ENCODE measurements around the gene STXBP5. TPM values are rescaled to one million over a fixed set of nuclear protein-coding genes. Genes with fewer than 3 reads are reported as not detected.

STXBP5 gene
- polyA plus RNA-seq, 2 of the 4 experiments (the other 2 are of a cell fraction): 10.8 to 17.8 TPM

- peak; percentile 5 to 41 for DNase-seq (ENCODE audit: low read depth in 1 of 2, low spot score in 1 of 2)
- Histone ChIP-seq H3K4me3 (no peak overlapping the region), H3K4me1 (peaks cover 23% of the 10 kb centered on the region), H3K4me2 (peak overlapping the region; percentile 34; the same call in 1 of the 3 replicates), H3K27ac (peak overlapping the region in 1 of 2 experiments; percentile 49; a peak in 2 of 6 replicates), H3K9me3 (no peaks in the 10 kb centered on the region)
- peak; percentile 49 to 50; a peak in 4 of 5 replicates for TF ChIP-seq RAD21 (conservative IDR thresholded peaks at IDR 0.05 in 1 of 2, IDR thresholded peaks at IDR 0.05 in 1 of 2)
- TF ChIP-seq SMC3 (IDR thresholded peaks at IDR 0.05): peak; percentile 54
- TF ChIP-seq, protein P1, sequence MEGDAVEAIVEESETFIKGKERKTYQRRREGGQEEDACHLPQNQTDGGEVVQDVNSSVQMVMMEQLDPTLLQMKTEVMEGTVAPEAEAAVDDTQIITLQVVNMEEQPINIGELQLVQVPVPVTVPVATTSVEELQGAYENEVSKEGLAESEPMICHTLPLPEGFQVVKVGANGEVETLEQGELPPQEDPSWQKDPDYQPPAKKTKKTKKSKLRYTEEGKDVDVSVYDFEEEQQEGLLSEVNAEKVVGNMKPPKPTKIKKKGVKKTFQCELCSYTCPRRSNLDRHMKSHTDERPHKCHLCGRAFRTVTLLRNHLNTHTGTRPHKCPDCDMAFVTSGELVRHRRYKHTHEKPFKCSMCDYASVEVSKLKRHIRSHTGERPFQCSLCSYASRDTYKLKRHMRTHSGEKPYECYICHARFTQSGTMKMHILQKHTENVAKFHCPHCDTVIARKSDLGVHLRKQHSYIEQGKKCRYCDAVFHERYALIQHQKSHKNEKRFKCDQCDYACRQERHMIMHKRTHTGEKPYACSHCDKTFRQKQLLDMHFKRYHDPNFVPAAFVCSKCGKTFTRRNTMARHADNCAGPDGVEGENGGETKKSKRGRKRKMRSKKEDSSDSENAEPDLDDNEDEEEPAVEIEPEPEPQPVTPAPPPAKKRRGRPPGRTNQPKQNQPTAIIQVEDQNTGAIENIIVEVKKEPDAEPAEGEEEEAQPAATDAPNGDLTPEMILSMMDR (IDR thresholded peaks at IDR 0.05): peak; percentile 54
- TF ChIP-seq FOSB (CRISPR knock-in tag; IDR thresholded peaks at IDR 0.05): no peak
- CTCF ChIA-PET: interaction anchor here (0.7 to 1.6 kb wide), 2 partner anchors 383 kb away, joined by 5 to 7 read pairs; no protein-coding TSS in a partner anchor
- POLR2A ChIA-PET: no interaction called here
- WGBS (ENCODE audit: missing lambda C conversion rate): 52% methylated on average over 3 of the region's 3 CpGs
- FAIRE-seq: no peak
- ATAC-seq: peak; percentile 56 to 58; a peak in 1 of 6 replicates
Observed at GRCh38 chr6:147285087-147285855, 81.1 kb downstream of the STXBP5 start.

DNA sequence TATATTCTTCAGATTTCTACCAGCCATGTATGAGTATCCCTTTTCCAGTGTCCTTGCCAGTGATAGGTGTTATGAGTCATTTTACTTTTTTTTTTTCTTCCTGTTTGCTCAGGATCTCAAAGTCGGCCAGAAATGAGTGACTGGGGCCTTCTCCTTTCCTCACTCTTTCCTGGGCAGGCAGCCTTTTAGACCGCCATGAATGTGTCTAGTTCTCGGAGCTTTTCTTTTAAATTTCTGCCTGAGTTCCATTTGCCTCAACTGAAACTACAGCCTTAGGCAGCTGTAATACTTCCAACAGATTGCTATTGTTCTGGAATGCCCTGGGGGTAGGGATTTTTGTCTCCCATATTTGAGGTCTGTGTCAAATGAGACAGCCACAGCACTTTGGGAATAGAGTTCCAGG is 83.7 kb downstream of the STXBP5 start:
- Histone ChIP-seq H3K4me1 (peaks cover 23% of the 10 kb centered on the region), H3K9me3 (no peaks in the 10 kb centered on the region), H3K4me2 (peak overlapping the region; percentile 57), H3K27ac (peak overlapping the region; percentile 44 to 73; a peak in 4 of 6 replicates), H3K4me3 (no peak overlapping the region)
- 61% methylated on average over 3 of the region's 3 CpGs for WGBS (ENCODE audit: missing lambda C conversion rate)
- CTCF ChIA-PET: interaction anchor here (1.0 kb wide), 1 partner anchor 40 kb away, joined by 3 read pairs; no protein-coding TSS in a partner anchor
- FAIRE-seq (no peak), ATAC-seq (peak; percentile 80 to 84), DNase-seq (ENCODE audit: low read depth in 1 of 2, low spot score in 1 of 2) (peak in 1 of 2 experiments; percentile 17)
- POLR2A ChIA-PET: no interaction called here
- TF ChIP-seq ZFP36 (IDR thresholded peaks at IDR 0.05; ENCODE audit: borderline replicate concordance, partially characterized antibody): no peak
- no peak for TF ChIP-seq FOSL2 (IDR thresholded peaks at IDR 0.05)
- peak; percentile 41 for TF ChIP-seq FOSL2 (CRISPR knock-in tag; IDR thresholded peaks at IDR 0.05)

- no peaks in the 10 kb centered on the region for H3K4me1 ChIP-seq
- ATAC-seq (no peak), DNase-seq (ENCODE audit: low read depth in 1 of 2, low spot score in 1 of 2) (no peak), FAIRE-seq (no peak)
- TF ChIP-seq CHD2 (IDR thresholded peaks at IDR 0.05; ENCODE audit: low read length, partially characterized antibody): no peak
- no peak for TF ChIP-seq TP53 (CRISPR knock-in tag; IDR thresholded peaks at IDR 0.05)
- ChIA-PET CTCF (no interaction called here), POLR2A (no interaction called here)
- 90% methylated on average over 2 of the region's 2 CpGs for WGBS (ENCODE audit: missing lambda C conversion rate)
- H3K4me3 ChIP-seq: no peak overlapping the region
- H3K27ac ChIP-seq: no peak overlapping the region
- H3K9me3 ChIP-seq: peaks cover 23% of the 10 kb centered on the region
- no peak overlapping the region for H3K4me2 ChIP-seq
Observed at GRCh38 chr6:147297124-147297523, 92.9 kb downstream of the STXBP5 start.

DNA sequence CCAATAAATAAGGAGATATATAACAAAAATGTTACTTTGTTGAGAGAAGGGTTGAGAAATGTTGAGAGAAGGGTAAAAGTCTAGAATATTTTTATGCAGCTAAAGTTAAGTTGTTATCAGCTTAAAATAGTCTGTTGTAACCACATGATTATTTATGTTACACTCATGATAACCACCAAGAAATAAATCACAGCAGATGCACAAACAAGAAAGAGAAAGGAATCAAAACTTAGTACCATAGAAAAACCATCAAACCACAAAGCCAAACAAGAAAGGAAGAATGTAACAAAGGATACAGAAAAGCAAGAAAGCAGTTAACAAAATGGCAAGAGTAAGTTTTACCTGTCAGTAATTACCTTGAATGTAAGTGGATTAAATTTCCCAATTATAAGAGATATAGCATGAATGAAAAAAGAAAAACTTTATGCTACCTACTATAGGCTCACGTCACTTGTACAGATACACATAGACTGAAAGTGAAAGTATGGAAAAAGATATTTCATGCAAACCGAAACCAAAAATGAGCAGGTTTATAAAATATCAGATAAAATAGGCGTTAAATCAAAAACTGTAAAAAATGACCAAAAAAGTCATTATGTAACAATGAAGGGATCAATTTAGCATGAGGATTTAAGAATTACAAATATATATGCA is 93.6 kb downstream of the STXBP5 start:
- ChIA-PET CTCF (no interaction called here), POLR2A (no interaction called here)
- no peak overlapping the region for H3K27ac ChIP-seq
- H3K4me2 ChIP-seq: no peak overlapping the region
- FAIRE-seq (no peak), DNase-seq (ENCODE audit: low read depth in 1 of 2, low spot score in 1 of 2) (no peak), ATAC-seq (no peak)
- no peaks in the 10 kb centered on the region for H3K4me1 ChIP-seq
- TF ChIP-seq BCL3 (IDR thresholded peaks at IDR 0.05) (no peak), SREBF2 (IDR thresholded peaks at IDR 0.05) (no peak), MAZ (IDR thresholded peaks at IDR 0.05; ENCODE audit: borderline replicate concordance, low read depth, low read length) (no peak), KDM1A (IDR thresholded peaks at IDR 0.05; ENCODE audit: low read depth) (no peak), CBX2 (IDR thresholded peaks at IDR 0.05; ENCODE audit: borderline replicate concordance, low read depth) (no peak), RNF2 (IDR thresholded peaks at IDR 0.05; ENCODE audit: borderline replicate concordance, low read depth) (no peak)
- WGBS (ENCODE audit: missing lambda C conversion rate): 95% methylated on average over 3 of the region's 3 CpGs
- no peak overlapping the region for H3K4me3 ChIP-seq
- H3K9me3 ChIP-seq: peaks cover 23% of the 10 kb centered on the region

All from A549 (cell line).